Stimulated activated CD4-positive, alpha-beta T cell treated with anti-CD3 and anti-CD28 coated beads, Interleukin-1b, Interleukin-23, amount 100 ng/mL, for 1 hour (primary cell): ENCODE data around the gene GARIN1A.

Experiments used
- DNase-seq, 2 donors: peaks; one replicate each; pipeline ENCODE4 v3.0.0-alpha.2; 2020; ENCODE audit warnings: low read depth in 2 of 2

Gene GARIN1A

DNA sequence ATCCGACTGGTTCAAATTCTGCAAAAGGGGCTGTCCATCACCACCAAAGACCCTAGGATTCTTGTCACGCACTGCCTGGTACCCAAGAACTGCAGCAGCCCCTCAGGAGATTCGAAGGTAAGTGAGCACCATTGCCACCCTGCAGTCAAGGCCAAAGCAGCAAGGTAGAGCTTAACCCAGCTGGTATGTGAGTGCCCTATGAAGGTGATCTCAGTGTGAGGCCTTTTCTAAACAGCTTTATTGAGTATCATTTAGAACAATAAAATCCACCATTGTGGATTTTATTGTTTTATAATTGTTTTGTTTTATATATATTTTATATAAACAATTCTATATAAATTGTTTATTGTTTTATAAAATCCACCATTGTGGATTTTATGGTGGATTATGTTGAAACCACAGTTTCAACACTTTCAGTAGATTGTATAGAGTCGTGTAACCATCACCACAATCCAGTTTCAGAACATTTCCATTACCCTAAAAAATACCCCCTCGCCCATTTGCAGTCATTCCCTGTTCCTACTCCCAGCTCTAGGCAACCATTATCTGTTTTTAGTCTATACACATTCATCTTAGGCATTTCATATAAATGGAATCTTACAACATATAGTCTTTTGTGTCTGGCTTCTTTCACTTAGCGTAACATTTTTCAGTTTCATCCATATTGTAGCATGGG lies 47.0 kb downstream of the GARIN1A start:
- DNase-seq, result no peak

DNA sequence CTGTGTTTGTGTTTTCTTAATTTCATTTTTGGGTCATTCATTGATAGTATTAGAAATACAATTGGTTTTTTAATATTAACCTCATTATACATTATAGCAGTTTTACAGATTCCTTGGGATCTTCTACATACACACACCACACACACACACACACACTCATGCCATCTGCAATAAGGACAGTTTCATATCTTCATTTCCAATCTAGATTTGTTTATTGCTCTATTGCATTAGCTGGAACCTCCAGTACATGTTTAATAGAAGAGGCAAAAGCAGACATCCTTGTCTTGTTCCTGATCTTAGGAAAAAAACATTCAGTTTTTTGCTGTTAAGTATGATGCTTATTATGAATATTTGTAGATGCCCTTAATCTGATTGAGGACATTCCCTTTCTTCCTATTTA lies 49.3 kb downstream of the GARIN1A start:
- no peak for DNase-seq
